H9 (cell line): ENCODE measurements around the gene PREX1. TPM values are rescaled to one million over a fixed set of nuclear protein-coding genes. Genes with fewer than 3 reads are reported as not detected.

ENCODE experiments used
- DNase-seq: peaks from one replicate; pipeline ENCODE4 v3.0.0-alpha.2; 2017
- H2AFZ ChIP-seq: one replicate; pipeline ENCODE4 v1.6.1; 2013; ENCODE audit warnings: mild to moderate bottlenecking, low read length, control low read depth, moderate library complexity
- H2AK5ac ChIP-seq: 2 replicates; pipeline ENCODE4 v1.6.1; 2013; ENCODE audit warnings: low read length, control low read depth, mixed read lengths; ENCODE audit not compliant: insufficient read length
- H2BK120ac ChIP-seq: one replicate; pipeline ENCODE4 v1.6.1; 2013; ENCODE audit warnings: low read depth, mild to moderate bottlenecking, low read length, control low read depth, inconsistent platforms; ENCODE audit not compliant: poor library complexity, severe bottlenecking
- H2BK12ac ChIP-seq: 2 replicates; pipeline ENCODE4 v1.6.1; 2013; ENCODE audit warnings: low read length, control low read depth, mixed read lengths, low read depth; ENCODE audit not compliant: insufficient read length
- H2BK15ac ChIP-seq: 2 replicates; pipeline ENCODE4 v1.6.1; 2013; ENCODE audit warnings: low read depth, low read length, control low read depth
- H2BK20ac ChIP-seq: one replicate; pipeline ENCODE4 v1.6.1; 2013; ENCODE audit warnings: low read depth, mild to moderate bottlenecking, low read length, control low read depth, inconsistent platforms; ENCODE audit not compliant: poor library complexity, severe bottlenecking
- H2BK5ac ChIP-seq: 2 replicates; pipeline ENCODE4 v1.6.1; 2013; ENCODE audit warnings: low read length, control low read depth, mixed read lengths; ENCODE audit not compliant: insufficient read length
- H3K14ac ChIP-seq: 2 replicates; pipeline ENCODE4 v1.6.1; 2013; ENCODE audit warnings: low read length, control low read depth; ENCODE audit not compliant: insufficient read depth
- H3K18ac ChIP-seq: 2 replicates; pipeline ENCODE4 v1.6.1; 2013; ENCODE audit warnings: low read depth, mild to moderate bottlenecking, mixed read lengths, low read length, control low read depth; ENCODE audit not compliant: insufficient read length
- H3K23ac ChIP-seq: 2 replicates; pipeline ENCODE4 v1.6.1; 2013; ENCODE audit warnings: low read length, control low read depth, mixed read lengths, low read depth; ENCODE audit not compliant: insufficient read length
- H3K23me2 ChIP-seq: 2 replicates; pipeline ENCODE4 v1.6.1; 2013; ENCODE audit warnings: low read depth, mild to moderate bottlenecking, mixed read lengths, low read length, control low read depth; ENCODE audit not compliant: insufficient read length, poor library complexity, severe bottlenecking
- H3K27ac ChIP-seq: 2 replicates; pipeline ENCODE4 v1.5.1; 2013; ENCODE audit warnings: low read length, control low read depth, mixed read lengths, low read depth; ENCODE audit not compliant: insufficient read length
- H3K27me3 ChIP-seq: 2 replicates; pipeline ENCODE4 v1.6.1; 2013; ENCODE audit warnings: low read length, control low read depth, inconsistent platforms; ENCODE audit not compliant: insufficient read depth
- H3K4ac ChIP-seq: 2 replicates; pipeline ENCODE4 v1.6.1; 2013; ENCODE audit warnings: low read depth, mild to moderate bottlenecking, control low read depth, inconsistent platforms, low read length, moderate library complexity
- H3K4me1 ChIP-seq: 2 replicates; pipeline ENCODE4 v1.6.1; 2013; ENCODE audit warnings: low read length, control low read depth, inconsistent platforms; ENCODE audit not compliant: insufficient read depth
- H3K4me2 ChIP-seq: 2 replicates; pipeline ENCODE4 v1.6.1; 2013; ENCODE audit warnings: low read length, control low read depth, mixed read lengths; ENCODE audit not compliant: insufficient read length, insufficient read depth
- H3K56ac ChIP-seq: 2 replicates; pipeline ENCODE4 v1.6.1; 2013; ENCODE audit warnings: low read depth, mild to moderate bottlenecking, mixed read lengths, low read length, control low read depth; ENCODE audit not compliant: insufficient read length
- H3K79me1 ChIP-seq: 2 replicates; pipeline ENCODE4 v1.6.1; 2013; ENCODE audit warnings: low read depth, mild to moderate bottlenecking, moderate library complexity, low read length, control low read depth, inconsistent platforms; ENCODE audit not compliant: insufficient read depth, poor library complexity, severe bottlenecking
- H3K79me2 ChIP-seq: 2 replicates; pipeline ENCODE4 v1.6.1; 2013; ENCODE audit warnings: low read length, control low read depth, inconsistent platforms; ENCODE audit not compliant: insufficient read depth
- H3K9ac ChIP-seq: 2 replicates; pipeline ENCODE4 v1.6.1; 2013; ENCODE audit warnings: low read length, control low read depth, mixed read lengths; ENCODE audit not compliant: insufficient read length; ENCODE audit errors: extremely low read depth
- H3K9me3 ChIP-seq: one replicate; pipeline ENCODE4 v1.6.1; 2013; ENCODE audit warnings: low read depth, low read length, inconsistent platforms; ENCODE audit not compliant: control insufficient read depth
- H3T11ph ChIP-seq: one replicate; pipeline ENCODE4 v1.6.1; 2013; ENCODE audit warnings: mild to moderate bottlenecking, low read length, control low read depth, inconsistent platforms
- H4K20me1 ChIP-seq: one replicate; pipeline ENCODE4 v1.6.1; 2013; ENCODE audit not compliant: control insufficient read depth, insufficient read length, insufficient read depth
- H4K5ac ChIP-seq: 2 replicates; pipeline ENCODE4 v1.6.1; 2013; ENCODE audit warnings: low read depth, mild to moderate bottlenecking, mixed read lengths, low read length, control low read depth; ENCODE audit not compliant: insufficient read length
- H4K8ac ChIP-seq: replicated peaks from 2 replicates; pipeline ENCODE4 v1.6.1; 2013; ENCODE audit warnings: low read length, control low read depth, mixed read lengths, low read depth; ENCODE audit not compliant: insufficient read length
- H4K91ac ChIP-seq: 2 replicates; pipeline ENCODE4 v1.6.1; 2013; ENCODE audit warnings: low read depth, mild to moderate bottlenecking, moderate library complexity, mixed read lengths, low read length, control low read depth; ENCODE audit not compliant: insufficient read length
- H3K27ac Mint-ChIP-seq, 3 experiments: 2 replicates in 2 of 3; 3 replicates in 1 of 3; pipeline ENCODE4 v1.8.0; 2020 to 2021; ENCODE audit warnings: mixed read lengths in 3 of 3, mild to moderate bottlenecking in 1 of 3, moderate library complexity in 1 of 3
- H3K27me3 Mint-ChIP-seq: 2 replicates; pipeline ENCODE4 v1.8.0; 2021; ENCODE audit warnings: low read depth, mild to moderate bottlenecking, moderate library complexity, mixed read lengths
- H3K36me3 Mint-ChIP-seq, 3 experiments: 2 replicates in 2 of 3; 3 replicates in 1 of 3; pipeline ENCODE4 v1.8.0; 2020 to 2021; ENCODE audit warnings: low read depth in 3 of 3, mixed read lengths in 3 of 3; ENCODE audit not compliant: insufficient read depth in 1 of 3
- H3K4me1 Mint-ChIP-seq, 2 experiments: 2 replicates each; pipeline ENCODE4 v1.8.0; 2020; ENCODE audit warnings: mixed read lengths in 2 of 2
- H3K4me3 Mint-ChIP-seq, 2 experiments: 2 replicates in 1 of 2; 3 replicates in 1 of 2; pipeline ENCODE4 v1.8.0; 2020 to 2021; ENCODE audit warnings: mild to moderate bottlenecking in 2 of 2, mixed read lengths in 2 of 2, moderate library complexity in 1 of 2
- H3K9me3 Mint-ChIP-seq, 2 experiments: 2 replicates in 1 of 2; 3 replicates in 1 of 2; pipeline ENCODE4 v1.8.0; 2020; ENCODE audit warnings: mild to moderate bottlenecking in 2 of 2, mixed read lengths in 2 of 2, moderate library complexity in 1 of 2
- WGBS: extraction: QIAGEN DNeasy Blood & Tissue Kit; methylation state at CpG from one replicate; pipeline ENCODE4 v1.1.7; 2013; ENCODE audit warnings: missing lambda C conversion rate, low lambda C conversion rate, mixed read lengths; ENCODE audit not compliant: insufficient read length; ENCODE audit errors: extremely low coverage; 5-methylcytosine and 5-hydroxymethylcytosine counted together
- total RNA-seq: library from RNA; stranded (reverse); gene quantifications from 2 replicates; pipeline ENCODE4 v1.2.1, GENCODE V29; 2021
- TF ChIP-seq, protein P1 (sequence below): fragments of 200-600 bp; sonication (generic); conservative IDR thresholded peaks from 3 replicates; pipeline ENCODE4 v1.8.0; 2021; ENCODE audit warnings: antibody characterized with exemption, mild to moderate bottlenecking

PREX1 gene
- total RNA-seq, 1 experiment from 2014 or later = 6.6 TPM

DNA sequence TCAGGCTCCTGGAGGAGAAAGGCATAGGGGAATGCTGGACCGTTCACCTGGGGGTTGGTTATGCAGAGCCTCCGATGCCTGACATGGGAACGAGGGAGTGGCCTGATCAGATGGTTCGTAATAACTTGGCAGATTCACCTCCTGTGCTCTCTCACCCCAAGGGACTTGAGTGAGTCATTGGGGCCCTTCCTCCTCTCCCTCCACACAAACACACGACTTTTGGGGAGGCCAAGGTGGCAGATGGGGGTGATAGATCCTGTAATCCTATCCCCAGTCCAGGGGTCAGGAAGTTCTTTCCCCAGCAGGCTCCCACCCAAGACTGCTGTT lies 48.1 kb upstream of the PREX1 start:
- Mint-ChIP-seq H3K9me3 (no peaks in the 10 kb centered on the region), H3K4me1 (peaks cover 4 to 8% of the 10 kb centered on the region in 2 experiments; a peak in 3 of 4 replicates), H3K27ac (peak overlapping the region in 1 of 3 experiments; percentile 29; a peak in 1 of 7 replicates), H3K4me3 (no peak overlapping the region), H3K27me3 (peaks cover 7% of the 10 kb centered on the region), H3K36me3 (no peaks in the 10 kb centered on the region)
- Histone ChIP-seq H4K5ac (no peak overlapping the region), H3K79me1 (no peaks in the 10 kb centered on the region), H3K18ac (no peak overlapping the region), H2BK120ac (no peak overlapping the region), H4K8ac (no peak overlapping the region), H2BK20ac (no peak overlapping the region), H2AK5ac (no peak overlapping the region), H3K27ac (no peak overlapping the region), H2BK15ac (no peak overlapping the region), H2BK12ac (no peak overlapping the region), H3K23me2 (no peaks in the 10 kb centered on the region), H3K14ac (no peak overlapping the region), H3K23ac (no peak overlapping the region), H3K9me3 (no peaks in the 10 kb centered on the region), H3K79me2 (no peaks in the 10 kb centered on the region), H2AFZ (no peak overlapping the region), H2BK5ac (no peak overlapping the region), H3K56ac (no peak overlapping the region), H3K4ac (no peak overlapping the region), H3T11ph (no peak overlapping the region), H3K4me1 (no peaks in the 10 kb centered on the region), H3K9ac (no peak overlapping the region), H4K20me1 (no peaks in the 10 kb centered on the region), H4K91ac (no peak overlapping the region), H3K4me2 (no peak overlapping the region), H3K27me3 (no peaks in the 10 kb centered on the region)
- no CpG with 5 or more reads among the region's 5 CpGs for WGBS
- TF ChIP-seq, protein P1, sequence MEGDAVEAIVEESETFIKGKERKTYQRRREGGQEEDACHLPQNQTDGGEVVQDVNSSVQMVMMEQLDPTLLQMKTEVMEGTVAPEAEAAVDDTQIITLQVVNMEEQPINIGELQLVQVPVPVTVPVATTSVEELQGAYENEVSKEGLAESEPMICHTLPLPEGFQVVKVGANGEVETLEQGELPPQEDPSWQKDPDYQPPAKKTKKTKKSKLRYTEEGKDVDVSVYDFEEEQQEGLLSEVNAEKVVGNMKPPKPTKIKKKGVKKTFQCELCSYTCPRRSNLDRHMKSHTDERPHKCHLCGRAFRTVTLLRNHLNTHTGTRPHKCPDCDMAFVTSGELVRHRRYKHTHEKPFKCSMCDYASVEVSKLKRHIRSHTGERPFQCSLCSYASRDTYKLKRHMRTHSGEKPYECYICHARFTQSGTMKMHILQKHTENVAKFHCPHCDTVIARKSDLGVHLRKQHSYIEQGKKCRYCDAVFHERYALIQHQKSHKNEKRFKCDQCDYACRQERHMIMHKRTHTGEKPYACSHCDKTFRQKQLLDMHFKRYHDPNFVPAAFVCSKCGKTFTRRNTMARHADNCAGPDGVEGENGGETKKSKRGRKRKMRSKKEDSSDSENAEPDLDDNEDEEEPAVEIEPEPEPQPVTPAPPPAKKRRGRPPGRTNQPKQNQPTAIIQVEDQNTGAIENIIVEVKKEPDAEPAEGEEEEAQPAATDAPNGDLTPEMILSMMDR = no peak
- DNase-seq = no peak
